HG02623 (cell line): ENCODE data around the gene GYG1.
"Not testable (repeated sequence)": the region's sequence is repeated elsewhere in the genome, so short reads cannot be mapped to it uniquely, and the experiment has no call there.

ENCODE experiments used
- ATAC-seq: cut with Tn5 transposase; IDR thresholded peaks from one replicate; pipeline ENCODE4 v1.9.1; 2021; ENCODE audit warnings: moderate library complexity; ENCODE audit not compliant: unreplicated experiment

The GYG1 gene

GRCh38 chr3:148981273-148981672 is 10.1 kb upstream of the GYG1 start:
- no peak for ATAC-seq

- ATAC-seq, result not testable (repeated sequence)
These were observed 3.8 kb upstream of the GYG1 start for GRCh38 chr3:148987551-148987950.

- ATAC-seq, result peak; percentile 11
These were observed 1.1 kb upstream of the GYG1 start for GRCh38 chr3:148990236-148990635.

GRCh38 chr3:148992027-148992634 is 791 bp downstream of the GYG1 start:
- peak; percentile 26 for ATAC-seq

- no peak for ATAC-seq
These were observed 1.4 kb downstream of the GYG1 start for GRCh38 chr3:148992635-148993255.

GRCh38 chr3:148997623-148998022 is 6.3 kb downstream of the GYG1 start:
- ATAC-seq, result no peak

- no peak for ATAC-seq
These were observed 7.0 kb downstream of the GYG1 start for GRCh38 chr3:148998297-148998696.

GRCh38 chr3:148998715-148999423 is 7.5 kb downstream of the GYG1 start:
- peak; percentile 29 for ATAC-seq

DNA sequence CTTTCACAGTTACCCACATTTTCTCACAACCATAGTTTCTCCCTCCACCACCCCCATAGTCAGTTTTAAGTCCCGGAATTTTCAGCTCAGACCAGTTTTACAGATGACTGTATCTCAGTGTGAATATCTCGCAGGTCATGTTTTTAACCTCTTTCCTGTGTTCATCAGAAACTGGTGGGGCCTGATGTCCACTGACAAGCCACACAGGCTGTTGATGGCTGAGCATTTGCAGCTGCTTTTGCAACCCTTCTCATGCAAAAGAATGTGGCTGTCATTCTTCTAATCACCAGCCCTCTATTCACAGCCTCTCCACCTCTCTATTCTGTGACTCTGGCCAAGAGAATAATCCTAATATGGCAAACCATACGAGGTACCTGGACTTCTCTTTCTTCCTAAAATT is 8.5 kb downstream of the GYG1 start:
- peak; percentile 40 for ATAC-seq

- no peak for ATAC-seq
These were observed 8.9 kb downstream of the GYG1 start for GRCh38 chr3:149000206-149000745.

- no peak for ATAC-seq
These were observed 10.4 kb downstream of the GYG1 start for GRCh38 chr3:149001727-149002126.

- peak; percentile 75 for ATAC-seq
These were observed 12.4 kb downstream of the GYG1 start for GRCh38 chr3:149003653-149004305.

DNA sequence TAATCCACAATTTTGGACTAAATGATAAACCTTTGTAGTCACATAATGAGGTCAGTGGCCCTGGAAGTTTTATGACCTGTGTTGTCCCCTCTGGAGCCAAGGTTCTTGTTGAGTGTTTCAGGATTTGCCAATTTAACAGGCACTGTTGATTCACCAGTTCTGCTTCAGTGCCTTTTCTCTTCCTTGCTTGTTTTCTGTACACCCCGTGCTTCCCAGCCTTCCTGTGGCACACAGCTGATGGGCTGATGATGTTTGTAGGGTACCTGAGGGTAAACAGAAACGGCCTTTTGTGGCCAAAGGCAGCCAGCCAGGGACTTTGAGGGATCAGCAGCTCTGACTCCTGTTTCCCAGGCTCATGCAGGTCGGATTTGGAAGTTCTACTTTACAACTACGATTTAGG is 13.3 kb downstream of the GYG1 start:
- ATAC-seq, result no peak

- no peak for ATAC-seq
These were observed 14.1 kb downstream of the GYG1 start for GRCh38 chr3:149005416-149005815.

GRCh38 chr3:149007567-149008257 is 16.4 kb downstream of the GYG1 start:
- no peak for ATAC-seq

GRCh38 chr3:149009732-149010131 is 18.4 kb downstream of the GYG1 start:
- ATAC-seq, result peak; percentile 74

DNA sequence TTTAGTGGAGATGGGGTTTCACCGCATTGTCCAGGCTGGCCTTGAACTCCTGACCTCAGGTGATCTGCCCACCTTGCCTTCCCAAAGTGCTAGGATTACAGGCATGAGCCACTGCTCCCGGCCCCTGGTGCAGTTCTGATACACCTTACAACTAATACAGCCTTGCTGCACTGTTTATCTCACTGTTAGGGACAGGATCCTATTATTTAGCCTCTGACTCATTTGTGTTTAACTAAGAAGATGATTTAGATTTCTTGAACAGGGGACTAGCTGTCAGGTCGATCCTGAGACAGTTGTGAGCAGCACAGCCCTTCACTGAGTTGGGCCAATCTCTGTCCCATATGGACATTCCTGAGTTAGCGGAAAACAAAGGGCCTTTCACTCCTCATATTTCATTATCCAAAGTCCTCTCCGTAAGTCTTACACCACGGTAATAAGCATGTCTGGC is 19.2 kb downstream of the GYG1 start:
- ATAC-seq, result no peak

DNA sequence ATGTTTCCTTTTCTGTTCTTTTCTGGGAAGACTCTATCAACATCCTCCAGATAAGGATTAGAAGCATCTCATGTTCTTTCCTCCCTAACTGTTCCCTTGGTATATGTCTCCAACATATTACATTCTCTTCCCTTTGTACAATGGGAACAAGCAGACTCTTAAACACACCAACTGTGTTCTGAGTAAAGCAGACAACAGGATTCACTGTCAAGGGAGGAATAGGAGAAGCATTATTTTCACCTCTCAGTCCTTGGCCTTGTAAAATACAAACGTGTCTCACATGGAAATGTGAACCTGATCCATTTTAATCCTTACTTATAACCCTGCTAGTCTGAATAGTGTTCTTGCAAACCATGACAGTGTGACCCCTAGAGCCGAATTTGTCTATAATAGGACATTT is 19.6 kb downstream of the GYG1 start:
- no peak for ATAC-seq

GRCh38 chr3:149011676-149012075 is 20.3 kb downstream of the GYG1 start:
- ATAC-seq, result no peak

DNA sequence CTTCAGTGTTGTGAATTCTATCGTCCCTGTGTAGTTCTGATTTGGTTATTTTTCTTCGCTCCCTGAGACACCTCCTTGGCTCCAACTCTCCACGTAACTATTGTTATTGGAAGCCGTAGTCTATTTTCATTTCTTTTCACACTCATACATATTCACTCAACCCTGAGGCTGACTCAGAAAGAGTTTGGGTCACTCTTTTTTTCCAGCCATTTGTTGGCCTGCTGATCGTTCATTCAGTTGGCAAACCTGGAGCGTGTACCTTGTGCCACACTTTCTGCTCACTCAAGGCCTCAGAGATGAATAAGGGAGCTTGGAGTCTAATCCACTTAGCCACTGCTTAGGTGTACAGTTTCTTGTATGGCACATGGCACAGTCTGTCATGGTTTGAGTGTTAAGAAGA is 22.4 kb downstream of the GYG1 start:
- ATAC-seq, result no peak

DNA sequence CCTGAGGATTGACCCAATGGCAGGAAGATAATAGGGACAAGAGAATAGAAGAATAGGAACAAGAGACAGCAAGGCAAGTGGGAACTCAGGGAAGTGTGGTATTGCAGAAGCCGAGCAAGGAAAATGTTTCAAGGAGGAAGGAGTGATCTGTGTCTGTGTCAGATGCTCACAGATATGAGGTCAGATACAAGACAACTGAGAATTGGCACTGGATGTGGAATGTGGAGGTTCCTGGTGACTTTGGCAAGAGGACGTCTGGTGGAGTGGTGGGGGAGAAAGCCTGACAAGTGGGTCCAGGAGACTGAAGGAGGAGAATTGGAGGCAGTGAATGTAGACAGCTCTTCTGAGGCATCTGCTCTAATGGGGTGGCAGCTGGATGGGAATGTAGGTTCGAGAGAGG is 24.1 kb downstream of the GYG1 start:
- ATAC-seq, result no peak
